Breast epithelium (tissue), 3 donors: ENCODE results near the gene NINJ2.

ENCODE experiments used
- CTCF ChIP-seq, 3 donors: fragments of 450-650 bp; IDR thresholded peaks; one replicate each; pipeline ENCODE4 v1.5.1; 2016 to 2017; ENCODE audit warnings: antibody characterized with exemption in 3 of 3, mild to moderate bottlenecking in 3 of 3, moderate library complexity in 3 of 3
- POLR2A ChIP-seq: fragments of 450-650 bp; IDR thresholded peaks from one replicate; pipeline ENCODE4 v1.6.1; 2016; ENCODE audit warnings: antibody characterized with exemption, mild to moderate bottlenecking, moderate library complexity

- TF ChIP-seq POLR2A (no peak), CTCF (IDR thresholded peaks at IDR 0.05) (no peak)
These were observed 24.2 kb downstream of the NINJ2 start for GRCh38 chr12:638953-639557.
